Measurements from ENCODE around the gene OSBPL8.

OSBPL8 gene

DNA sequence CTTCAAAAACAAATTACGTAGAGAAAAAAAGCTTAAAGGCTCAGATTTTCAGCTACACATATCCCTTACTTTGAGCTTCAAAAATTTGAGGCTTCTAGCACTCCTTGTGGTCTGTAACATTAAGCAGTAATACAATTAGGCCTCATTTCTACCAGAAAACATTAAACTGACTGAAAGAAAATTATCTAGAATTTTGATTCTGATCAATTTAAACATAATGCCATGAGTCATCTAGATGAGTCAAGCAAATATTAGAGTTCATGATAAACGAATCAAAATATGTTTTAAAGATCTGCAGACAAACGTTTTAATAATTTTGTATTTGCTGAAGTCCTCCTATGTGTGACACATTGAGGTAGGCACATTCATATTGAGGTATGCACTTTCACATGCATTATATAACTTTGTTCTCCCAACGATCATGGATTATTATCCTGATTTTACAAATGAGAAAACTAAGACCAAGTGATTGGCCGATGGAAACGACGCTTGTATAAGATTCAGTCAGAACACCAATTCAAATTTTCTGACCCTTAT is 4.3 kb downstream of the OSBPL8 start:
- DNase-seq (ENCODE audit: low read depth), result no peak

DNA sequence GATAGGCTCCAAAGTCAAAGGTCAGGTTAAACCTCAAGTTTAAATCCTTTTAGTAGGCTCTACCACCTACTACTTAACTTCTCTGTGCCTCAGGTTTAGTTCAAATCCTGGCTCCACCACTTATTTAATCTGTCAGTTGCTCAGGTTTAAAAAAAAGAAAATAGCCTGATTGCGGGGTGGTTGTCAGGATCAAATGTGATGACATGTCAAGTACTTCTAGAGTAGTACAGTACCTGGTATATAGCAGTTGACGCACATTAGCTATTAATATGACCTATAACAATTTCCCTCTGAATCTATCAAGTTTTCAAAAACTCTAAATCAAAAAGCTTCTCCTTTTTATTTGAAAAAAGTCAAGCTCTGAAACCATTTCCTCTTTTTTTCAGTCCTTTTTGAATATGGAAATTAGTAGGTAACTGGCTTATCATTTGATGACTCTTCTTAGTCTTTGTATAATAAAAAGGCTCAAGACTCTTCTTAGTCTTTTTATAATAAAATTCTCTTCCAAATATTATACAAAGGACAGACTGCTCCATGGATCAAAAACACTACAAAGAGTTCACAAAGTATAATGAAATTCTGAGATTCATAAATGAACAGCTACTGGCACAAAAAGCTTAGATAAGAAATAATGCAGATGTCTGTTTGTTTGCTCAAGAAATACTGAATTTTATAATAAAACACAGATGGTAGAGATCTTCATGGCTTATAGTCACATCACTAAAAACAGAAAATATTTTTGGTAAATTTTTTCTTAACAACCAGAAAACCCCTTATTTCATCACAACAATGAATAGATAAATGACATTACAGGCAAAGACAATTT is 5.0 kb downstream of the OSBPL8 start:
- no peak for DNase-seq (ENCODE audit: low read depth)

DNA sequence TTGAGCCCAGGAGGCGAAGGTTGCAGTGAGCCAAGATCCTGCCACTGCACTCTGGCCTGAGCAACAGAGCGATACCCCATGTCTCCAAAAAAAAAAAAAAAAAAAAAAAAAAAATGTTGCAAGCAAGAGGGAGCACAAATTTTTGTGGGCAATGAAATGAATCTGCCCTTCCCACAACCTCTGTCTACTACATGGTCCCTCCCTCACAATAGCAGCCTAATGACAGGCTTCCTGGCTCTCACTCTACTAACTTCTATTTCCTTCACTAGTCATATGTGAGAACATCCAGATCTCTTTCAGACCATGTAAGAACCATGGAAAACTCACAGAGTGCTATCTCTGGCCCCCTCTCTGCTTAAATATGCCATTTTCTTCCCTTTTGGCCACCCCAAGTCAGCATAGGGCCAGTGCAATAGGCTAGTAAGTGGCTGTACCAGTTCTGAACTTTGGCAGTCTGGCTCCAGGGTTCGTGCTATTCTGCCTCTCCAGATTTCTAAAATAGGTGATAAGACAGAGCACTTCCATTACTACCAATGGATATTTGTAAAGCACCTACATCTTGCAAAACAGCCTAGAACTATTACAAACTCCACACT is 7.1 kb downstream of the OSBPL8 start:
- no peak for DNase-seq (ENCODE audit: low read depth)

DNA sequence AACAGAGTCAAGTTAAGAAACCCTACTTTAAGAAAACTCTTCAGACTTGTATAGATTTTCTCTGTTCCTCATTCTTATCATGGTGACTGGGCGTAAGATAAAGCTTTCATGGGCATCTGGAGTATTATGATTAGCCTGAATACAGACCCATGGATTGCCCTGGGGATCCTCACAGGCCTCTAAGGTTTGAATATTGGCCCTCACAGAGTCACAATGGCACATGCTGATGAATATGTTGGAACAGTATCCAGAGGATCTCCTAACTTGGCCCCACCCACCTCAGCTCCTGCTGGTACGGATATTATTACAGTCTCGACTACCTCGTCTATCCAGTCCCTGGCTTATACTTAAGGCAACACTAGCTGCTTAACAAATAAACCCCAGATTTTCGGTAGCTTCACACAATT is 8.1 kb downstream of the OSBPL8 start:
- DNase-seq (ENCODE audit: low read depth), result no peak

DNA sequence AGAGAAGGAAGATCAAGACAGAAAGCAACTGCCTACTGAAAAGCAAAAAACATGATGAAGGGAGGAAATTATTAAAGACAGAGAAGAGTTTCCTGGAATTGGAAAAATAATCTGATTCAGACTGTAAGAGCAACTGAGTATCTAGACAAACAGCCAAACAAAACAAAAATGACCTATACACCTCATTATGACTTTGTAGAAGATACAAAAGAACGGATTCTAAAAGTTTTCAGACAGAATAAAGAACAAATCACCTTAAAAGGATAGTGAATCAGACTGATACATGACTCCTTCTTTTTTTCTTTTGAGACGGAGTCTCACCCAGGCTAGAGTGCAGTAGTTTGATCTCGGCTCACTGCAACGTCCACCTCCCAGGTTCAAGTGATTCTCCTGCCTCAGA is 10.4 kb downstream of the OSBPL8 start:
- no peak for DNase-seq (ENCODE audit: low read depth)

DNA sequence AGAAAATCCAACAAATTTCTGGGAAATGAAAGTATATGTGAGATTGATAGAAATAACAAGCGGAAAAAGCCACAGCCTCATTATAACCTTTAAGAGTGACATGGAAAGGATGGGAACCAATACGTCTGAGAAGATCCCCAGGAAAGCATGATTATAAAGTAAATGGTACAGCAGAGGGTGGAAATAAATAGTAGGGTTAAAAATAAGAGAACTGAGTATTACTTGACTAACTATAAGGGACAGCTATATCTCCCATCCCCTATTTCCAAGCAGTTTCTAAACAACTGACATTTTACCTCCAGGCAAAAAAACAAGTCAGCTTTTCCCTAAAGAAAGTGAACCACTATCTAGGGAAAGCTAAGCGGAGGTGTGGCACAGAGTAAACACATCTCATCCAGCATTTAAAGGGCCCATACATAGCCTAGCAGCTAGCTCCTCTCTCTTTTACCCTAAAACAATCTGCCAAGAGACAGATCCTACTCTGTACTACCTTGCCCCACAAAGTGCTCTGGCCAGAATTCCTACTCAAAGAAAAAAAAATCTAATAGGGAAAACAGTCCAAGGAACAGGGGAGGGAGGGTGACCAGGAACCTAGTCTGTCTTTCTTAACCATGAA is 11.2 kb downstream of the OSBPL8 start:
- DNase-seq (ENCODE audit: low read depth), result no peak

DNA sequence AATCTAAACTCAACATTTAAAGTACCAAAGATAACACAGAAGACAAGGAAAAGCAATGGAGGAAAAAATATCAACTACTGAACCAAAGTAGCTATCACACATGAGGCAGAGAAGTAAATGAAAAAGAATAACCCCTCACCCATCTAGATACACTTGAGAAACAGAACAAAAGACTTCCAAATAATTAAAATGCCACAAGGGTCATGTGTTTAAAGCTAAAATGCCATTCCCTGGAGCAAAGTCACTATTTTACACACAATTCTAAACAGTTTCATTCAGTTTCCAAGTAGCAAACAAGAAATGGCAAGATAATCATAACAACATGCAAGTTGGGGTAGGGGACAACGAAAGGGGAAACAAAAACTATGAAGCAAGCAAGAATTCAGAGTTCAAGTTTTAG is 12.0 kb downstream of the OSBPL8 start:
- DNase-seq (ENCODE audit: low read depth), result no peak

DNA sequence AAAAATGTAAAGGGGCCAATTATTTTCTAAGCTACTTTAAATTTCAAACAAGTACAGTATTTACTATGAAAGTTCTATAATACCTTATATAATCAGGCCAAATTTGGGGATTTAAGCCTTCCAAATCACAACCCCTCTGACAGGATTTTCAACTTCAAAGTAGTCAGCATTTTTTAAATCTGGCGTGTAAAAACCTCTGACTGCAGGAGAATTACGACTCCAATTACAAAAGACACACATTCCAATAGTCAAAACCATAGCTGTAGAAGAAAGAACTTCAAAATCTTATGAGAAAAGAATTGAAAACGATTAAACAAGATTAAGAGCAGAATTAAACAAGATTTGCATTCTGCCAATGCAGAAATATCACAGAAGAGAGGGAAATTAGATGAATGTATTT is 12.7 kb downstream of the OSBPL8 start:
- no peak for DNase-seq (ENCODE audit: low read depth)

DNA sequence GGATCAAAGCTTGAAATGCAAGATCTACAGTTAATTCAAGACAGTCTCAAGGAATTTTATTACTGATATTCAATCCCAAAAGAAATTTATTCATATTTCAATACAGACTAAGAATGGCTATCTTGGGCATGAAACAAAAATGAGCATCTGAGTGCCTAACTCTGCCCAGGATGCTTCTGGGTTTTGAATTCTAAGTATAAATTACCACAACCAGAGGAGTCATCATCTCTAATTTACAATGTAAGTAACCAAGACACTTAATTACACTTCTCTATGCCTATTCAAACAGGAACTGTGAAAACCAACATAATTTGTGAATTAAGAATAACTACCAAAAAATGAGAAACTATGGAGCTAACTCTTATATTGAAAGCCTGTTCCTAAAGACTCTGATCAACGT is 14.1 kb downstream of the OSBPL8 start:
- no peak for DNase-seq (ENCODE audit: low read depth)

DNA sequence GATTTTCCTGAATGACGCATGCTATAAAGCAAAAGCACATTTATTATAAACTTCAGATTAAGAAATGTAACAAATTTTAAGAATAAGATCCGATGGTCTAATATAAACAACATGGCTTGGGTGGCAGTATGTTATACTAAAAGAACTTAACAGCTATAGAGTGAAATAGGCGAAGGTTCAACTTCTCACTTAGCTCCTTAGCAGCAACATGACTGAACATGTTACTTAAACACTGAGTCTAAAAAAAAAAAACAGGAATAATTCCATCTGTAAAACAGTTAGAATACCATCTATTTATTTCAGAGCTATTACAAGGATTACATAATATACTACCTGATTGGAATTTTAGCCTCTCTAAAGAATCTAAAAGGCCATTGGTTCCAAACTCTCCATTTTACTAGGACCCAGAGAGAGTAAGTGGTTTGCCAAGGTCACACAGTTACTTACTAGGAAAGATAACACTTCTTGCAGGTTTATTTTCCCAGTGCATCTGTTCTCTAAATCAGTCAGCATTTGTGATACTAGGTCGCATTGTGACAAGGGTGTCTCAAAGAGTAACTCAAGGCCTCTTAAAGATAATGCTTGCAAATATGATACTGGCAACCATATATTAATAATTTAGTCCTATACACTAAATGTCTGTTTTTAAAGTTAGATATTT is 14.8 kb downstream of the OSBPL8 start:
- DNase-seq (ENCODE audit: low read depth), result no peak

DNA sequence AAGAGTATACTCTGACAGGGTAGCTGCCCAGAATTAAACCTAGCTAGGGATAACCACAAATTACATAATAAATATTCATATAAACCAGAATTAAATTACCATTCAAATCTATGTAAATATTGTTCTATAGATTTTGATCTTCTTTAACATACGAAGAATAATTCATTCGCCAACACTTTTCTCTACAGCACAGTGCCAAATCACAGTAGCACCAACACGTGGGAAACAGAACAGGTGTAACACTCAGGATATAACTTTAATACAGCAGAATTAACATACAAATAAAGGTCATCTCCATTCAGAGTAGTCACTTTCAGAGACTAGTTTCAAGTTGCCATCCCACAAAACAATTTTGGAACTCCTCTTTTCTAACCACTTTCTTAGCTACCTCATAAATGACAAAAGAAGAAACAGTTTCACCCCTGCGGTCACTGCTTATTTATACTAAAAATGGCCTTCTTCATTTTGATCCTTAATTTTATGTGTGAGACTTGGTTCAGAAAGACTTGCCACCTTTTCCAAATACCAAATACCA is 15.7 kb downstream of the OSBPL8 start:
- no peak for DNase-seq (ENCODE audit: low read depth)

DNA sequence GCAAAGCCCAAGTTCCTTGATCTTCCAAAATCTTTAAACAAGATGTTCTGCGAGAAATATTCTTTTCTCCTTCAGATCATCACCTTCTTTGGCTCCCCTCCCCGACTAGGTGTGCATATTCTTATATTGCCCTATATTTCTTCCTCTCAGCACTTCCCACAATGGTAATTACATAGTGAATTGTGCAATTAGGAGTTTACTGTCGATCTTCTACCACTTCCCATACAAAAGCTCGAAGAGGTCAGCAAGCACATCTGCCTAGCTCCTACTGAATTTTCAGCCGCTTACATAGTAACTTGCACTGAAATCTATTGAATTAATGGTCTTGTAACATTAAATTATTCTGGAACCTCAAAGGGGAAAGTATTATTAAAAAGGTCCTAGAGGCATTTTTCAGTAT is 16.7 kb downstream of the OSBPL8 start:
- DNase-seq (ENCODE audit: low read depth), result no peak

DNA sequence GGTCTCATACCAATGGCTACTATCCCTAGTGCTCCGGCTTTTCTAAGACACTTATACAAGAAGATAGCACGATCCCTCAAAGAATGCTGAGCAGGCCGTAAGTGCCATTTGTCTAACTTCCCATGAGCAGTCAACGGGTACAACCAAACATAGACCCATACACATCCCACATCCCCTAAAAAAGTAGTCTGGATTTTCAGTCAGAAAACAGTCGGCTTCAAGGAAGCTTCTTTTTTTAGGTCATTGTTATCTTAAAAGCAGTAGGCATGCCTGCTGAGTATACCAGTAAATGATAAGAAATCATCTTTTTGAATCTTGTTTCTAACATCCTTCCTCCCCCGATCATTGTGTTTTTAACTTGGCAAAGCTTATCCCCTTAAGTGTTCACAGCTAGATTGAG is 19.8 kb downstream of the OSBPL8 start:
- no peak for DNase-seq (ENCODE audit: low read depth)

DNA sequence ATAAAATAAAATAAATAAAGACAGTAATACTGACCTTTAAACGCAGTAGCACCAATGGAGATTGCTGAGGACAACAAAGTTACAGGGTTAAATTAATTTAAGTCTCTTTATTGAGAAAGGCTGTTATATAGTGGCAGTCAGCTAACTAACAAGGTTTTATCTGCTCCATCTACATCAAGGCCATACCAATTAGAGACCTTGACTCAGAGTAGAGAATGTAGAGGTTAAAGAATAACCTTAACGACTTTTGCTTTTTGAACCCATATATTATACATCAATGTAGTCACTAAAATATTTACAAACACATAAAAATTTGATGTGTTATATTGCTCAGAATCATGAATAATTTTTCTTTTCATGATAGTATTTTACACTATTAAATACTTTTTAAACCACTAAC is 21.6 kb downstream of the OSBPL8 start:
- no peak for DNase-seq (ENCODE audit: low read depth)

DNA sequence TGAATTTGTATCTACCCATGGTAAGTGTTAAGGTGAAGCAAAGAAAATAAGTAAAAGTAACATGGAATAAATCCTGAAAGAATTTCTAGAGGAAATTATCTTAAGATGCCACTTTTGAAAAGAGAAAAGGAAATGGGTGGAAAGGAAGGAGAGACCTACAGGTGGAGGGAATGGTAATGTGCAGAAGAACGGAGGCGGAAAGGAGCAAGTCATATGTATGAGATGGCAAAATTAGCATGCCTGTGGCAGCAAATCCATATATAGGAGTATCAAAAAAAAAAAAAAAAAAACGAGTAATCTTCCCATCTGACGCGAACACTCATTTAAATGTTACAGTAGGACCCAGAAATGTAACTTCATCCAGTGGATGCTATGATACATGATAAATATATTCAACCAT is 23.0 kb downstream of the OSBPL8 start:
- DNase-seq (ENCODE audit: low read depth), result no peak

DNA sequence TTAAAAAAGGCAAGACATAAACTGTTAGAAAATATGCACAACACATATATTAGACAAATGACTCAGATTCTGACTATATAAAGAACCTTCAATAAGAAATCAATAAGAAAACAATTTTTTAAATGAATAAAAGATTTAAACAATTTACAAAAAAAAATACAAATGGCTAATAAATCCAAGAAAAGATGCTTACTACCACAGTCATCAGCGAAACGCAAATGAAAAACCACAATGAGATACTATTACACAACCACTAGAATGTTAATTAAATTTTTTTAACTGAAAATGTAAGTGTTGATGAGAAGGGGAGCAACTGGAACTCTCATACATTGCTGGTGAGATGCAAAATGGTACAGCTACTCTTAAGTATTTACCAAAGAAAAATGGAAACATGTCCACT is 24.4 kb downstream of the OSBPL8 start:
- no peak for DNase-seq (ENCODE audit: low read depth)

DNA sequence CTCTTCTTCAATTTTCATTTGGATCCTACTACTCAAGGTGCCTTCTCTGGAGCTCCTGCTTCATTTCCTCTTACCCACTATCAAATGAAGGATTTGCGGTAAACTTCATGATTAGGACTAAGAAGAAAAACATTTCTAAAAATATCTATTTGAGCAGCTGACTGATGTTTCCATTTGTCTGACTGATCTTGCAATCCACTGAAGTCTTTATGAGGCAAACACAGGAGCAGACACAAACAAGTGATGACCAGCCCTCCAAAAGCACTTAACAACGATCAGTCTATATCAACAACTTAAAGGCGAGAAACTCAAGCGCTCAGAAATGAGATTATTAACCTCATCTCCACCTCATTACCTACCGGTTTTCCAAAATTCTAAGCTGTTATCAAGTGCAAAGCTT is 26.2 kb downstream of the OSBPL8 start:
- DNase-seq (ENCODE audit: low read depth), result no peak

DNA sequence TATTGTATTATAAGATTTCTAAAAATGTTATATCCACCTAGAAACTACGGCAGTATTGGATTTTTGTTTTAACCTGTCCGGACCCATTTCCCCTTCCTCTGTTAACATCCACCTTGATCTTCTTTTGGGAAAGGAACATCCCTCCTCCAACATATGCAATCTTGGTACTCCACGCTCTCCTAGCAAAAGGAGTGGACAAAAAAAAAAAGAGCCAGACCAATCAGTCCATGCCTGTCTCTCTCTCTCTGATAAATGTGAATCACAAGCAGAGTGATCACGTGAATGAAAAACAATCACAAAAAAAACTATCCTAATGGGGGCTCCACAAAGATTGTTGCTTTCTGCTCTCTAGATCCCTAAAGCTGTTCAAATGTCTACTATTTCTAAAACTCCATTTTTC is 27.1 kb downstream of the OSBPL8 start:
- DNase-seq (ENCODE audit: low read depth), result no peak

DNA sequence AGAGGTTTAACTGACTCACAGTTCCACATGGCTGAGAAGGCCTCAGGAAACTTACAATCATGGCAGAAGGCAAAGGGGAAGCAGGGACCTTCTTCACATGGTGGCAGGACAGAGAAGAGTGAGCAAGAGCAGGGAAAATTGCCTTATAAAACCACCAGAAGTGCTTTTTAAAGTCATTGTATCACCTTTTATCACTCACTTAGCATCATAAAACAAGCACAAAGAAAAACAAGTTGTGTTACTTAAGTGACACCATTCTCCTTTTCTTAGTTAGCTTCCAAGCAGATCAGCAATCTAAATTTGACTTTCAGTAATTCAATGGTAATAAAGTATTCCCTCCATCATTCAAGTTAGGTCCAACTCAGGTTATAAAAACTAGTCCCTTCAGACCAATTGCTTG is 28.5 kb downstream of the OSBPL8 start:
- DNase-seq (ENCODE audit: low read depth), result no peak

DNA sequence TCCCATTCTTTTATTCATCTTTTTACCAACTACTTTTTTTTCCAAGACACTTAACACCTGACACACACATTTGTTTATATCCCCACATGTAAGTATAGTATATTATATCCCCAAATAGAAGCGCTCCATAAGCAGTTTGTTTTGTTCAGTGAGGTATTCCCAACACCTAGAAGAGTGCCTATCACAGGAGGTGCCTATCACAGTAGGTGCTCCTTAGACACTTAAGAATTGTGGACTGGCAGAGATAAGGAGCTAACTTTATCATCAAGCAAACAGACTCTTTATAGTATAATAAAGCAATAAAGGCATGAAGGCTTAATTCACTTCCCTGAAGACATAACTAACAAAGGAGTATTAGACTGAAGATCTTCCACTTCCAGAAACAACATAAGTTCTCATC is 29.1 kb downstream of the OSBPL8 start:
- no peak for DNase-seq (ENCODE audit: low read depth)

DNA sequence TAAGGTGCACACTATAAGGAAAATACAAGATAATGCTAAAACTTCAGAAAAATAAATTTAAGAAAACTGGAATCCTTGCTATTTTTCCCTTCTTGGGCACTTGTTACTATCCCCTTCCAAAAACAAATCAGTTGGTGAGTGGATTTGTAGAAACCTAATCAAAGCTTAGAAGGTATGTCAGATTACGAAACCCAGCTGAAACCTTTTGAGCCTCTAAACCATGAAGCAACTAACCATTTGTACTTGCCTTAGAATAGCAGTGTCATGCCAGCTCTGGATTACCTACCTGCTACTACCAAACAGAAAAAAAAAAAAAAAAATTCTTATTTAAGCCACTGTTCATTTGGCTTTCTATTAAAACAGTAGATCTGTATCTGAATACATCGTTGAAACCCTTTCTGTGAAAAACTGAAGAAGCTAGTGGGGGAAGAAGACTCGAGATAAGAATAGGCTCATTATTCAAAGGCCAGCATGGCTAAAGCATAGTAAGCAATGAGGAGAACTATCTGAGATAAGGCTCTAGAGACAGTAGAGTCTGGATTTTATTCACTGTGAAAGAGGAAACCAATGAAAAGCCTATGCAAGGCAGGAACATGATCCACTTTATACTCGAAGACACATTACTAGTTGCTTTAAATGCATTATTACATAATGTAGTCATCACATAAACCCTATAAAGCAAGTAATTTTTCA is 30.2 kb downstream of the OSBPL8 start:
- DNase-seq (ENCODE audit: low read depth), result no peak

DNA sequence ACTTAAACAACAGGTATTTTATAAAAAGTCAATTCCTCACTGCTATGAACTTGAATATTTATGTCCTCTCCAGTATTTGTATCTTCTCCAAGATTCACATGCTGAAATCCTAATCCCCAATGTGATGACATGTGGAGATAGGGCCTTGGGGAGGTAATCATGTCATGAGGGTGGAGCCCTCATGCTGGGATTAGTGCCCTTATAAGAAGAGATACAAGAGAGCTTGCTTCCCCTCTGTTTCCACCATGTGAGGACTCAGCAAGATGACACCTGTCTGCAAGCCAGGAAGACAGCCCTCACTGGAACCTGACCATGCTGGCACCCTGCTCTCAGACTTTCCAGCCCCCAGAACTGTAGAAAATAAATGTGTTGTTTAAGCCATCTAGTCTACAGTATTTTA is 36.2 kb downstream of the OSBPL8 start:
- no peak for DNase-seq (ENCODE audit: low read depth)
